Right forelimb (tissue), 1 donor: Measurements from ENCODE around the gene TRMT10C.
"Not testable (repeated sequence)": the region's sequence is repeated elsewhere in the genome, so short reads cannot be mapped to it uniquely, and the experiment has no call there.

Experiments
- DNase-seq: peaks from one replicate; pipeline ENCODE4 v3.0.0-alpha.2; 2018

Gene TRMT10C

GRCh38 chr3:101561630-101562328 is at the start of gene TRMT10C:
Gene TRMT10C, plus strand, starts transcription at chr3:101561868. Its CDS starts 2,914 bp downstream, at chr3:101564782.
- DNase-seq = peak; percentile 96

GRCh38 chr3:101512396-101512645 is 49.3 kb upstream of the TRMT10C start:
- DNase-seq = no peak

DNA sequence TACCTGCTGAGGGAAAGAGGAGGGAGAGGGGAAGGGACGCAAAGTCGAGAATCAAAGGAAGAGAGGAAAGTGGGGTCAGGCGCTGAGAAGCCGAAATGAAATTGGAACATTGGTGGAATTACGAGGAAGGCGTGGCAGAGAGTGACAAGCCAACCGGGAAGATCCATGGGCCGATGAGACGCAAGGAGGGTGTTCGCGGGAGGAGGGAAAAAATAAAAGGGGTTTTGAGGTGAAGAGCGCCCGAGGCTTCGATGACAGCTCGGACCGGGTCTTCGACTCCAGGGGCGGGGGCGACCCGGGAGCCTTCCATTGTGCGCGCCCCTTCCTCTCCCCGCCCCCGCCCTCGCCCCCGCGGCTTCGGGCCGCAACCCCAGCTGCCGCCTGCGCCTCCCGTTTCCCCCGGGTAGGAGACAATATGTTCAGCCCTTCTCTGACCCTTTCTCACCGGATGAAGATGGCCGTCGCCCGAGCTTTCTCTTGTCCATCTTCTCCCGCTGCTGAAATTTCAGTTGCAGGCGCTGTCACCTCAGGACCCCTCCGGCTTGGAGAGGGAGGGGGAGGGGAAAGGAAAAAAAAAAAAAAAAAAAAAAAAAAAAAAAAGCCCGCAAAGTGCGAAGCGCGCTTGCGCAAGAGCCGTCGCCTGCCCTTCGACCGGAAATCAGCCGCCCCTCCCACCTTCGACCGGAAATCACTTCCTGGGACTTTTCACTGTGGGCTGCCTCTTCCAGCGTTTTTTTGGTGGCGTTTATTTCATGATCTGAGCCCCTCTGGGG is 48.8 kb upstream of the TRMT10C start, which contains the start of gene SENP7:
Gene SENP7, minus strand, starts transcription at position 567 of the 773 bp plus-strand sequence. Its CDS starts 82 bp downstream, at position 485.
- peak; percentile 89 for DNase-seq

DNA sequence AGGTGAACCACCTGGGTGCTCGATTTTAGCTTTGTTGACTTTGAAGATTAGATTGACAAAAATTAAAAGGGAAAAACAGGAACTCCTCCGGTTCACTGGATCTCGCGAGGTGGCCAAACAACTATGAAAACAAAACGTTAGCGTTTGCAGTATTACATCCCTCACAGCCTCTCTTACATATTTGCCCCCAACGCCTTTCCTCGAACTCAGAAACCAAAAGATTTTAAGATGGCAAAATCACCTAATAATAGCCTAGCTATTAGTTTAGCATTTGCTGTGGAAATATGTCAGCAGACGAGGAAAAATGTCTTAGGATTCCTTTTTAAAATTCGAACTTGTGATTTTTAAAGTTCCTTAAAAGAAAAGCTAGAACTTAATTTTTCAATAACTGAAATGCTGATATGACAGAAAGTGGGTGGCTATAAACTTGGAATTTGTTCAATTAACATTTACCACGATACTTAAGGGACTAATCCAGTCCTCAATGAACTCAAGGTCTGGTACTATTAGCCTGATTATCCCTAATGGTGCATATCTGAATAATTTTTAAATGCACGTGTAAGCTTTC is 48.2 kb upstream of the TRMT10C start:
- DNase-seq = no peak

- DNase-seq = no peak
Observed at GRCh38 chr3:101518421-101518871, 43.2 kb upstream of the TRMT10C start.

- DNase-seq = no peak
Observed at GRCh38 chr3:101519685-101520365, 41.8 kb upstream of the TRMT10C start.

GRCh38 chr3:101521211-101521701 is 40.4 kb upstream of the TRMT10C start:
- no peak for DNase-seq

DNA sequence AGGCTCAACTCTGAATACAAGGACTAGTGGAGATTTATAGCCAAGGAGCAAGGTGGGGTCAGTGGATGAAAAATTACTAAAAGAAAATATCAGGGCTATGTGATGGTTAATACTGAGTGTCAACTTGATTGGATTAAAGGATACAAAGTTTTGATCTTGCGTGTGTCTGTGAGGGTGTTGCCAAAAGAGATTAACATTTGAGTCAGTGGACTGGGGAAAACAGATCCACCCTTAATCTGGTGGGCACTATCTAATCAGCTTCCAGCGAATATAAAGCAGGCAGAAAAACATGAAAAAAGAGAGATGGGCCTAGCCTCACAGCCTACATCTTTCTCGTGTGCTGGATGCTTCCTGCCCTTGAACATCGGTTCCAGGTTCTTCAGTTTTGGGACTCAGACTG is 34.2 kb upstream of the TRMT10C start:
- DNase-seq = no peak

DNA sequence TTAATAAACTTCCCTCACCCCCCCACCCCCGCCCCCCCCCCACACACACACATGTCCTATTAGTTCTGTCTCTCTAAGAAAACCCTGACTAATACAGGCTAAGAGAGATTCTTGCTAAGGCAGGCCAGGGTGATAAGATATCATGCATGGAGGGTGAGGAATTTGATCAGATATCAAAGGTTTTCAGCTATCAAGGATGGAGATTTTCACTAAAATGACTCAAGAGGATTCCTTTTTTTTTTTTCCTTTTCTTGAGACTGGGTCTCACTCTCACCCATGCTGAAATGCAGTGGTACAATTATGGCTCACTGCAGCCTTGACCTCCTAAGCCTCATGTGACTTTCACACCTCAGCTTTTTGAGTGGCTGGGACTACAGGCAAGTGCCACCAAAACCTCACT is 33.8 kb upstream of the TRMT10C start:
- DNase-seq = no peak

DNA sequence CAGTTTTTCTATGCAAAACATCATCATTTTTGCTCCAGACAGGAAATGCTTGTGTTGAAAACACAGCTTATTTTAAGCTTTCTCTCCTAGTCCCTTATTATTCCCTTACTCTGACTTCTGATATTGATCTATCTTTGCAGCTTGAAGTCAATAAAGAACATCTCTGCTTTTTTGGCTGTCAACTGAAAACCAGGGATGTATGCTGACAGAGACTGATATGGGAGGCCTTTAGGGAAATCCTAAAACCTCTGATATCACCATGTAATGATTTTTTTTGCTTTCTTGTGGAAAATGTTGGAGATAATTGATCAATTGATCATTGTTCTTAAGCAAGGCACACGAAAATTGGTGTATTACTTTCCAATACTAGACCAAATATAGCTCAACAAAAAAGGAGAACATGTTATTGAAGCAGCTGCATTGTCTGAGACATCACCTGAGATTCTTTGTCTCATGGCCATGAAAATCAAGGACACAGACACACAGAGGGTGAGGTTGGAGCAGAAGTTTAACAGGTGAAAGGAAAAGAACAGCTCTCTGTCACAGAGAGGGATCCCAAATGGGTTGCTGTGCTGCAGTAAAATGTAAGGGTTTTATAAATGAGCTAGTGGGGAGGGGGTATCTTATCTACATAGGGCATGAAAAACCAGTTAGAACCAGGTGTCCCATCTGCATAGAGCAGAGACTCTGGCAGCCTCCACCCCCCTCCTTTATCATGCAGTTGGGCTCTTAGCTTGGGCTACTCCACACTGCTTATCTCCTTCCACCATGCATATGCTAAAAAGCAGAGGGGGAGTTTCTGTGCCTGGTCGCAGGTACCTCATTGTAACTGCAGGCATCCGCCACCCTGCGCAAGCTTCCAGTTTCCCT is 31.6 kb upstream of the TRMT10C start:
- DNase-seq = no peak

DNA sequence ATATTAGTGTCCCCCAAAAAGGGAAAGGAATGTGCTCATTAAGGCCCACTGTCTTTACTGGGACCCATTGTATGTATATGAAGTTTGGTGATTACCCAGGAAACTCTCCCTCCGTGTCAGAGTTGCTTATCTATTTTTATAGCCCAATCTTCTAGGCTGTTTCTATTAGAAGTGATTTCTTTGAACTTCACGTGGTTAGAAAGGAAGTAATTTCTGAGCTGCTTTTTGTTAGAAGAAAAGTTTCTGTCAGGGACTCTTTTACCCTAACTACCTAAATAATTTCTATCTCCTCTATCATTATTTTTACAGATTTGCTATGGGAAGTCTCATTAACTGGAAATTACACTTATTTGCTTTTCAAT is 31.0 kb upstream of the TRMT10C start:
- DNase-seq = no peak

- no peak for DNase-seq
Observed at GRCh38 chr3:101531473-101532086, 30.1 kb upstream of the TRMT10C start.

DNA sequence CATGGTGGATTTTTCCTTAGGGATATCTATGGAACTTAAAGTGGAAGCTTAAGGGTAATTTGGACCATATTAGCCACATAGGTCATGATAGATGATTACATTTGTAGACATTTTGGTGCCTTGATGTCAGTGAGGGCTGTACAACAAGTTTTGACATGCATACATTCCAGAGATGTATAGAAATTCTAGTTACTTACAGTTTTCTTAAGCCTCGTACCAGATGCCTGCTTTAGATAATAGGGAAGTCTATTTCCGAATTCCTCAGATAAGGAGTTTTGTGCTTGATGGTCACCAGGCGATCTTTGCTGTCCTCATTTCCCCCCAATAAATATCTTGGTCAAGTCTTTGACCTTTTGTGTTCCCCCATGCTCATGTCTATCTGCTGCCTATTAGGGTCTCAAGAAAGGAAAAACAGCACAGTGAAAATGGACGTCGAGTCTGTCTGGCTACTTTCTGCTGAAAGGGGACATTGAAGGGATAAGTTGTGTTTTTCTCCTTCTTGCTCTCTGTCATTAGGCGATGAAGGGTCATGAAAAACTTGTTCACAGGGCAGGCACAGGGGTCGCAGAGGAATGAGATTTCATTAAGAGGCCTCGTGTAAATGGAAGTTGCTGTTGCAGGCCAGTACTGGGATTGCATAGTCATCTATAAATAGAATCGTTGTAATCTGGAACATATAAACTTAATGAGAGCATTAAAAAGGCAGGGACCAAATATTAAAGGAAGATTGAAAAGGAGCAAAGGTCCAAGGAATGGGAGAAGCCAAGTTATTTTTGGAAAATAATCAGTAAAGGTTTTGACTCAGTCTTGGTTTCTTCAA is 28.7 kb upstream of the TRMT10C start:
- no peak for DNase-seq

DNA sequence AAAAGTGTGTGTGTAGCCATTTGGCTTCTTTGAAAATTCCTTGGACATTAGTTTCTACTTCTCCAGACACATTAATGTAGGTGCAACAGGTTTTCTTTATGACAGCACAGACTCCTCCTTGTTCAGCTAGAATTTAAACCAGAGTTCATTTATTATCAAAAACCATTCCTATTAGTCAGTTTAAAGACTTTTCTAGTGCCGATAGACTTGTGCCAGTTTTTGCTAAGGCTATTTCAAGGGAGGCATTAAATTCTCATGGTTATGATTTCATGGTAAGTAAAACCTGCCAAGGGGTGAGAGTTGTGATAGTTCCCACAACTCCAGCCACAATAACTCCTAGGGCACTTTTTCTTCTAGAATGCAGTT is 28.1 kb upstream of the TRMT10C start:
- no peak for DNase-seq

- DNase-seq = no peak
Observed at GRCh38 chr3:101535221-101535620, 26.4 kb upstream of the TRMT10C start.

GRCh38 chr3:101536266-101536665 is 25.4 kb upstream of the TRMT10C start:
- no peak for DNase-seq

GRCh38 chr3:101536955-101537354 is 24.7 kb upstream of the TRMT10C start:
- DNase-seq = not testable (repeated sequence)

DNA sequence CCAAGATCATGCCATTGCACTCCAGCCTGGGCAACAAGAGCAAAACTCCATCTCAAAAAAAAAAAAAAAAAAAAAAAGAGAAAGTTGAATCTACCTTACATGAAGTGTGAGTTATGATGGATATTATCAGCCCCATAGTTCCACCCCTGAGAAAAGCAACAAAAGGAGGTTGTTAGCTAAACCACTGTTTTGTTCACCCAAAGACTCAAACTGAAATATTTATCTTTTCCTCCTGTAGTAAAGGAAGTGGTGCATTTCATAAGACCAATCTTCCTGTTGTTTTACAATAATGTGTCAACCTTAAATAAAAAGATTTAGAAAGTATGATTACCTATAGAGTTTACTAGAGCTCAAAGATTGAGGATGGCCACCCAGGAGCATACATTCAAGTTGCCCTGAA is 18.7 kb upstream of the TRMT10C start:
- no peak for DNase-seq

- no peak for DNase-seq
Observed at GRCh38 chr3:101544161-101544850, 17.4 kb upstream of the TRMT10C start.

- DNase-seq = no peak
Observed at GRCh38 chr3:101548527-101549105, 13.1 kb upstream of the TRMT10C start.
